ENCODE data around the gene B3GNT5.
"Not testable (repeated sequence)": the region's sequence is repeated elsewhere in the genome, so short reads cannot be mapped to it uniquely, and the experiment has no call there.

B3GNT5 gene

DNA sequence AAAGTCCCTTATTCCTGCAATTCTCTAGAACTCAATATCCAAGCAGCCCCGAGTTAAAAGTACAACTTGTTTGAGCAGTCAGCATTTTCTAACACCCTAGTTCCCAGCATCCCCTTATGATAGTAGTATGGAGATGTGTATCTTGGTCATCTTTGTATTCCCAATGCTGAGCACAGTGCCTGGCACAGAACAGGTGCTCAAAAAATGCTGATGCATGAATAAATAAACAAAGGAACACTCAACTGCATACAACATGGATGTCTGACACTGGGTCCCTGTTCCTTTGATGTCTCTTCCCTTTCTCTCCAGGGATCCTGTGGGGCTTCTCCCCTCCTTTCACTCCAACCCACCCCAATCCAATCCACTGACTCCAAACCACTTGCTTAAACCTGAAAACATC lies 23.9 kb upstream of the B3GNT5 start:
- TF ChIP-seq, protein P1, sequence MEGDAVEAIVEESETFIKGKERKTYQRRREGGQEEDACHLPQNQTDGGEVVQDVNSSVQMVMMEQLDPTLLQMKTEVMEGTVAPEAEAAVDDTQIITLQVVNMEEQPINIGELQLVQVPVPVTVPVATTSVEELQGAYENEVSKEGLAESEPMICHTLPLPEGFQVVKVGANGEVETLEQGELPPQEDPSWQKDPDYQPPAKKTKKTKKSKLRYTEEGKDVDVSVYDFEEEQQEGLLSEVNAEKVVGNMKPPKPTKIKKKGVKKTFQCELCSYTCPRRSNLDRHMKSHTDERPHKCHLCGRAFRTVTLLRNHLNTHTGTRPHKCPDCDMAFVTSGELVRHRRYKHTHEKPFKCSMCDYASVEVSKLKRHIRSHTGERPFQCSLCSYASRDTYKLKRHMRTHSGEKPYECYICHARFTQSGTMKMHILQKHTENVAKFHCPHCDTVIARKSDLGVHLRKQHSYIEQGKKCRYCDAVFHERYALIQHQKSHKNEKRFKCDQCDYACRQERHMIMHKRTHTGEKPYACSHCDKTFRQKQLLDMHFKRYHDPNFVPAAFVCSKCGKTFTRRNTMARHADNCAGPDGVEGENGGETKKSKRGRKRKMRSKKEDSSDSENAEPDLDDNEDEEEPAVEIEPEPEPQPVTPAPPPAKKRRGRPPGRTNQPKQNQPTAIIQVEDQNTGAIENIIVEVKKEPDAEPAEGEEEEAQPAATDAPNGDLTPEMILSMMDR (IDR thresholded peaks at IDR 0.05; ENCODE audit: borderline replicate concordance, insufficient read depth, low read depth, low read length), result no peak
- no peak overlapping the region for H3K4me3 ChIP-seq (ENCODE audit: low read depth, low read length)

DNA sequence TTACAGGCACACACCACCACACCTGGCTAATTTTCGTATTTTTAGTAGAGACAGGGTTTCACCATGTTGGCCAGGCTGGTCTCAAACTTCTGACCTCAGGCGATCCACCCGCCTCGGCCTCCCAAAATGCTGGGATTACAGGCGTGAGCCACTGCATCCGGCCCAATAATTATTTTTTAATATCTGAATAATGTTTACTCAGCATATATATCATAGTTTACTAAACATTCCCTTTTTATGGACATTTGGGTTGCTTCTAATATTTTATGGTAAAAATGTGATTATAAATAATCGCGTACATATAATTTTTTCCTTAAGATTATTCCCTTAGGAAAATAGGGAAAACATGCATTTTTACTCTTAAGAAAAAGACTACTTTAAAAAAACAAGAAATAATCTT lies 22.8 kb upstream of the B3GNT5 start:
- H3K4me3 ChIP-seq (ENCODE audit: low read depth, low read length), result not testable (repeated sequence)

DNA sequence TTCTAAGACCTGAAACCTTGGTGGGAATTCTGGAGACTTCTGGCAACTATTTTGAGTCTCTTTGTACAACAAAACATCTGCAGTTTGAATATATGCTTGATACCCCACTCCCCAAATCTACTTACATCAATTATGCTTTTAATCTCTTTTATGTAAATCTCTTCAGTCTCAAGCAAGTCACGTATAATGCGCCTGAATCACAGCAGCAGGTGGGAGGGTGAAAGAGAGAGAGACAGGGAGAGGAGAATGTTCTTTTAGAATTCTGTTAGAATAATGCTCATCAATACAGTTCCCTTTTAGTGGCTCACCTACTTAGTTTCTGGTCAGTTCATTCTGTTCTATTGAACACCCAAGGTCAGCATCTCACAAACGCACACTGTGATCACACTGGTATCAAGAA lies 22.2 kb upstream of the B3GNT5 start:
- TF ChIP-seq, protein P1 (IDR thresholded peaks at IDR 0.05; ENCODE audit: borderline replicate concordance, insufficient read depth, low read depth, low read length), result no peak
- no peak overlapping the region for H3K4me3 ChIP-seq (ENCODE audit: low read depth, low read length)

DNA sequence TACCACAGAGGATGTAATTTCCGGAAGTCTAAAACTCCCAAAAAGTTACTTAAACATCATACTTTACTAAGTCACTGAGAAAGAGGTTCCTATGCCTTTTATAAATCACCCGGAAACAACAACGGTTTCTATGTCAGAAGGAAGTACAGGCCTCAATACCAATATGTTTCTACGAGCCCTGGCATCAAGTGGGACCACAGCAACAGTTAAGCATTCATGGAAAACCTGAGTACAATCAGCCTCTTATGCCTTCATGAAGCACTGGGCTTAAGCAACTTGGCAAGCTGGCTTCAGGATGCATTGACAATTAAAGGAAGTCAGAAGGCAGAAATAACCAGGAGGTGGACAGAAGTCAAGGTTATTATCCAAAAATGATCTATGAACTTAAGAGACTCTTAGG lies 19.1 kb upstream of the B3GNT5 start:
- no peak overlapping the region for H3K4me3 ChIP-seq (ENCODE audit: low read depth, low read length)
- TF ChIP-seq, protein P1 (IDR thresholded peaks at IDR 0.05; ENCODE audit: borderline replicate concordance, insufficient read depth, low read depth, low read length), result no peak

DNA sequence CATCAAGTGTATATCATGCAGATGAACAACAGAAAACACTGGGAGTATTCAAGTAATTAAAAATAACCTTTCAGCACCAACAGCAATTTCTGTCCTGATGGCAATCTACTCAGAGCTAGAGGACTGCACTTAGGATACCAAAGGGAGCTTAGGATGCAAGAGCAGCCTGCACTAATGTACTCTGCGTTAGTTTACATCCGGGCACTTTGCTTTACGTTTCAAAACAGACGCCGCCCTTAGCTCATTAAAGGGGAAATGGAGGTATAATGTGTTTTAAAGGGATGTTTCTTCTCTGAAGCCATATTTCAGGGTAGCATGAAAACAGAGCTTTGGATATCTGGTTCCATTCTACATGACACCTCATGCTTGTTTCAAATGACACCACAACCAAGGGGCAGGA lies 14.0 kb upstream of the B3GNT5 start:
- H3K4me3 ChIP-seq (ENCODE audit: low read depth, low read length), result no peak overlapping the region

DNA sequence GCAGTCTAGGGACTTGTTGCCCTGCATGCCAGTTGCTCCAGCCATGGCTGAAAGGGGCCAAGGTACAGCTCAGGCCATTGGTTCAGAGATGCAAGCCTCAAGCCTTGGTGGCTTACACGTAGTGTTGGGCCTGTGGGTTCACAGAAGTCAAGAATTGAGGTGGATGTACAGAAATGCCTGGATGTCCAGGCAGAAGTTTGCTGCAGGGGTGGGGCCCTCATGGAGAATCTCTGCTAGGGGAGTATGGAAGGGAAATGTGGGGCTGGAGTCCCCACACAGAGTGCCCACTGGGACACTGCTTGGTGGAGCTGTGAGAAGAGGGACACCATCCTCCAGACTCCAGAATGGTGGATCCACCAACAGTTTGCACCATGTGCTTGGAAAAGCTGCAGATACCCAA lies 10.6 kb upstream of the B3GNT5 start:
- H3K4me3 ChIP-seq (ENCODE audit: low read depth, low read length), result no peak overlapping the region
- TF ChIP-seq, protein P1 (IDR thresholded peaks at IDR 0.05; ENCODE audit: borderline replicate concordance, insufficient read depth, low read depth, low read length), result no peak

More for the DNA sequence above, 14.0 kb upstream of the B3GNT5 start:
- TF ChIP-seq, protein P1 (IDR thresholded peaks at IDR 0.05; ENCODE audit: borderline replicate concordance, insufficient read depth, low read depth, low read length), result no peak

DNA sequence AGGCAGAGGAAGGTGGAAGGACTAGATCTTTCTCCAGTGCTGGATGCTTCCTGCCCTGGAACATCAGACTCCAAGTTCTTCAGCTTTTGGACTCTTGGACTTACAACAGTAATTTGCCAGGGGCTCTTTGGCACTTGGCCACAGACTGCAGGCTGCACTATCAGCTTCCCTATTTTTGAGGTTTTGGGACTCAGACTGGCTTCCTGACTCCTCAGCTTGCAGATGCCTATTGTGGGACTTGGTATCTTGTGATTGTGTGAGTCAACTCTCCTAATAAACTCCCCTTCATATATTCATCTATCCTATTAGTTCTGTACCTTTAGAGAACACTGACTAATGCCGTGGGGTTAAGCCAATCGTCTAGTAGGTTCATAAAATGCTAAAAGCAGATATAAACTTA lies 8.8 kb upstream of the B3GNT5 start:
- TF ChIP-seq, protein P1 (IDR thresholded peaks at IDR 0.05; ENCODE audit: borderline replicate concordance, insufficient read depth, low read depth, low read length), result no peak
- no peak overlapping the region for H3K4me3 ChIP-seq (ENCODE audit: low read depth, low read length)

DNA sequence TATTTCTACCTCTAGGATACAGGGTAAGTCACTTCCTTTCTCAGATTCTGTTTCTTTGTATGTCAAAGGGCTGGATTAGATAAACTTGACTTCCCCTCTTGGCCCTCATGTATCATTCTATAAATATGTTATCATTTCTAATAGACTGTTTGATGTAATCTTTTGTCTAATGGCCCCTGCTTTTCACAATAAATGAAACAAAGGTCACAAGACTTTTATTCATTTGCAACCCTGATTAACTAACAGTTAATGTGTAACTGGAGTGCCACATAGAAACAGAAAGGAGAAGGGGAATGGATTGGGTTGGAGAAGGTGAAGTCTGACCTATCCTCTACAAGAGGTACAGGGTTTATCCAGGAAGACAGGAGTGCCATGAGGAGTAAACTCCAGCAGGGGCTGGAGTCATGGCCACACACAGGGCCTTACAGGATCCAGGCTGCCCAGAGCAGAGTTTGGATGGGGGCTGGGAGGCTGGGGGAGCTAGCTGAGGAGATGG lies 8.0 kb upstream of the B3GNT5 start:
- no peak overlapping the region for H3K4me3 ChIP-seq (ENCODE audit: low read depth, low read length)
- TF ChIP-seq, protein P1 (IDR thresholded peaks at IDR 0.05; ENCODE audit: borderline replicate concordance, insufficient read depth, low read depth, low read length), result no peak
